ENCODE results near the gene ZC3H4. TPM values are rescaled to one million over a fixed set of nuclear protein-coding genes. Genes with fewer than 3 reads are reported as not detected.

ZC3H4 gene
- total and polyA plus RNA-seq, 12 donors, result 5.7 to 45.0 (median 23.6) TPM

DNA sequence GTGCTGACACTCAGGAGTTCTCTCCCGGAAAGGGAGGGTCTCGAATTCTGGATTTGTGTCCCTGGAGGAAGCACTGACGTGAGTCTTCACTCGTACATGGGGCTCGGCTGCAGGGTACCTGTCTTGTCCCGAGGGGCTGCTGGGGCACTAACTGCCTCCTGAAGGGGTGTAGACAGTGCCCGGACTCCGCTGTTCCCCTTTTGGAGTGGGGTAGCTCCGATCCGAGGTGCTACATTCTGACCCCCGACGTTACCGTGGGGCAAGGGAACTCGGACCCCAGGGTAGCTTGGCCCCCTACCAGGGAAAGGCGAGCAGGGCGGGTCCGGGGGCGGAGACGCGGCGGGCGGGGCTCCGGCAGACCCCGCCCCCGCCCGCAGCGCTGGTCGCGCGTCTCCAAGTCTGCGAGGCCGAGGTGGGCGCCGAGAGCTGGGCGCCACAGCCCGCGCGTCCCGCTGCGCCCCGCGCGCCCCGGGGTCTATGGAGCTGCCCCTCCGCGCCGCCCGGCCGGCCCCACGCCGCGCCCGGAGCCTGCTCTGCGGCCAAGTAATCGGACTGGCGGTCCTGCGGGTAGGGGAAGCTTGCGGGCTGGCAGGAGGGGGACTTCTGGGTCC, 94.0 kb downstream of the ZC3H4 start, which contains the start of gene NPAS1:
Gene NPAS1, plus strand, starts transcription at position 407 of the 611 bp plus-strand sequence. CDS start 1,211 bp downstream, outside the sequence.
- Histone ChIP-seq H3K9me3 (replicated peaks in 1 of 3) (no peaks in the 10 kb centered on the region), H3K27me3 (peaks cover 47% of the 10 kb centered on the region), H3K4me3 (peak within 1 kb of the TSS in 1 of 4 donors; percentile 42), H3K36me3 (replicated peaks in 1 of 2) (no peaks in the 10 kb centered on the region), H3K27ac (no peak within 1 kb of the TSS), H3K4me1 (replicated peaks in 1 of 2) (peaks cover 0 to 12% of the 10 kb centered on the region in 2 donors)
- no peak for DNase-seq
- WGBS, 4 donors, result 2 to 10% (median 2%) methylated on average over 9 to 58 of the region's 58 CpGs; no CpG with 5 or more reads in 1 of the 4 donors
- intact Hi-C loops (cut with DNase I), result no loop called here
- TF ChIP-seq POLR2A (IDR thresholded peaks at IDR 0.05), result no peak
- no peak for TF ChIP-seq CTCF (IDR thresholded peaks at IDR 0.05)

- no peak for DNase-seq
- peaks cover 41% of the 10 kb centered on the region for H3K27me3 ChIP-seq
- no peak overlapping the region for H3K4me3 ChIP-seq
- H3K9me3 ChIP-seq (replicated peaks in 1 of 3), result no peaks in the 10 kb centered on the region
- TF ChIP-seq POLR2A (IDR thresholded peaks at IDR 0.05) (no peak), CTCF (IDR thresholded peaks at IDR 0.05) (no peak)
- intact Hi-C loops (cut with DNase I), result no loop called here
- H3K27ac ChIP-seq, result no peak overlapping the region
- H3K4me1 ChIP-seq (replicated peaks in 1 of 2), result peaks cover 0 to 12% of the 10 kb centered on the region in 2 donors
- no peaks in the 10 kb centered on the region for H3K36me3 ChIP-seq (replicated peaks in 1 of 2)
- 42 to 46% (median 45%) methylated on average over 8 to 13 of the region's 13 CpGs for WGBS, 4 donors
These were observed 94.7 kb downstream of the ZC3H4 start for GRCh38 chr19:47018923-47019322.

Other genes starting within 250 kb of the ZC3H4 start
- gene NPAS1, start 93.9 kb downstream of the ZC3H4 start, total RNA-seq, result 1 to 10 TPM in 3 of 9 donors, under 1 TPM in 4, not detected in 2; 0.28 to 3.5 (median 0.39) TPM
- gene NPAS1, start 93.9 kb downstream of the ZC3H4 start, polyA plus RNA-seq, result 1 to 10 TPM in 1 of 3 donors, under 1 TPM in 1, not detected in 1; 0.84 to 3.1 TPM
- 10 to 100 TPM; 16.5 to 76.2 (median 40.2) TPM for gene TMEM160, start 65.2 kb downstream of the ZC3H4 start, total RNA-seq
- gene TMEM160, start 65.2 kb downstream of the ZC3H4 start, polyA plus RNA-seq, result 100 to 1,000 TPM in 1 of 3 donors, 10 to 100 TPM in 1, under 1 TPM in 1; 0.62 to 120 (median 11.7) TPM
- 10 to 100 TPM; 40.1 to 77.6 (median 49.8) TPM for gene SAE1, start 17.1 kb upstream of the ZC3H4 start, total RNA-seq
- 10 to 100 TPM; 19.0 to 71.8 (median 23.6) TPM for gene SAE1, start 17.1 kb upstream of the ZC3H4 start, polyA plus RNA-seq
- 10 to 100 TPM in 4 of 9 donors, 1 to 10 TPM in 4, under 1 TPM in 1; 0.94 to 17.9 (median 10.0) TPM for gene BBC3, start 117.4 kb upstream of the ZC3H4 start, total RNA-seq
- gene BBC3, start 117.4 kb upstream of the ZC3H4 start, polyA plus RNA-seq, result 1 to 10 TPM in 2 of 3 donors, under 1 TPM in 1; 0.27 to 8.4 (median 4.4) TPM
- 10 to 100 TPM in 8 of 9 donors, 1 to 10 TPM in 1; 6.0 to 52.9 (median 30.5) TPM for gene CCDC9, start 142.7 kb upstream of the ZC3H4 start, total RNA-seq
- gene CCDC9, start 142.7 kb upstream of the ZC3H4 start, polyA plus RNA-seq, result 10 to 100 TPM; 23.2 to 86.5 (median 31.8) TPM
- gene INAFM1, start 161.1 kb upstream of the ZC3H4 start, total RNA-seq, result 100 to 1,000 TPM in 1 of 9 donors, 10 to 100 TPM in 7, 1 to 10 TPM in 1; 6.9 to 183 (median 61.7) TPM
- gene INAFM1, start 161.1 kb upstream of the ZC3H4 start, polyA plus RNA-seq, result 100 to 1,000 TPM in 1 of 3 donors, 10 to 100 TPM in 1, 1 to 10 TPM in 1; 7.8 to 144 (median 62.0) TPM
- gene C5AR1, start 196.1 kb upstream of the ZC3H4 start, total RNA-seq, result 10 to 100 TPM in 7 of 9 donors, 1 to 10 TPM in 1, under 1 TPM in 1; 0.91 to 34.8 (median 19.1) TPM
- gene C5AR1, start 196.1 kb upstream of the ZC3H4 start, polyA plus RNA-seq, result 1 to 10 TPM; 3.2 to 7.9 (median 3.9) TPM
- gene C5AR2, start 218.4 kb upstream of the ZC3H4 start, total RNA-seq, result 1 to 10 TPM in 7 of 9 donors, under 1 TPM in 2; 0.28 to 4.4 (median 2.6) TPM
- gene C5AR2, start 218.4 kb upstream of the ZC3H4 start, polyA plus RNA-seq, result 1 to 10 TPM in 1 of 3 donors, under 1 TPM in 2; 0.37 to 1.1 (median 0.57) TPM
- gene DHX34, start 235.5 kb upstream of the ZC3H4 start, total RNA-seq, result 10 to 100 TPM in 6 of 9 donors, 1 to 10 TPM in 3; 6.3 to 16.9 (median 10.8) TPM
- gene DHX34, start 235.5 kb upstream of the ZC3H4 start, polyA plus RNA-seq, result 10 to 100 TPM in 2 of 3 donors, 1 to 10 TPM in 1; 5.0 to 49.7 (median 28.2) TPM

Data from adrenal gland (tissue), 12 donors.